HEK293 (cell line): ENCODE measurements around the gene EHMT1.
A peak's percentile ranks its signal among the peaks of the same experiment; 100 is the strongest.

Source experiments
- ATF2 ChIP-seq: fragments of 450-650 bp; formaldehyde crosslinking; IDR thresholded peaks from 2 replicates; pipeline ENCODE4 v1.5.1; 2016; ENCODE audit warnings: missing biosample characterization, missing genetic modification characterization, low read depth
- FEZF1 ChIP-seq: fragments of 450-650 bp; formaldehyde crosslinking; IDR thresholded peaks from 2 replicates; pipeline ENCODE4 v1.5.1; 2016; ENCODE audit warnings: missing biosample characterization, missing genetic modification characterization
- IKZF3 ChIP-seq: fragments of 450-650 bp; IDR thresholded peaks from 2 replicates; pipeline ENCODE4 v1.5.0; 2018; ENCODE audit warnings: missing biosample characterization, mild to moderate bottlenecking, missing genetic modification characterization, moderate library complexity
- KLF16 ChIP-seq: fragments of 450-650 bp; formaldehyde crosslinking; IDR thresholded peaks from 2 replicates; pipeline ENCODE4 v1.5.1; 2017; ENCODE audit warnings: missing biosample characterization, missing genetic modification characterization
- KLF9 ChIP-seq: fragments of 450-650 bp; formaldehyde crosslinking; IDR thresholded peaks from 2 replicates; pipeline ENCODE4 v1.5.1; 2016; ENCODE audit warnings: missing biosample characterization, missing genetic modification characterization, low read depth
- OVOL3 ChIP-seq: fragments of 450-650 bp; formaldehyde crosslinking; IDR thresholded peaks from 2 replicates; pipeline ENCODE4 v1.5.1; 2016; ENCODE audit warnings: missing biosample characterization, missing genetic modification characterization
- PBX3 ChIP-seq: sonication (generic); formaldehyde crosslinking; IDR thresholded peaks from 2 replicates; pipeline ENCODE4 v1.8.1; 2022; ENCODE audit warnings: mild to moderate bottlenecking, moderate library complexity, missing genetic modification reagents
- TCF7L2 ChIP-seq: IDR thresholded peaks from 2 replicates; pipeline ENCODE4 v1.6.1; 2011; ENCODE audit warnings: low read depth, mild to moderate bottlenecking, inconsistent platforms, low read length, moderate library complexity, borderline replicate concordance
- ZNF18 ChIP-seq: fragments of 450-650 bp; formaldehyde crosslinking; IDR thresholded peaks from 2 replicates; pipeline ENCODE4 v1.5.1; 2016; ENCODE audit warnings: missing biosample characterization, missing genetic modification characterization
- ZNF19 ChIP-seq: fragments of 450-650 bp; formaldehyde crosslinking; IDR thresholded peaks from 2 replicates; pipeline ENCODE4; 2016; ENCODE audit warnings: missing biosample characterization, missing genetic modification characterization, low read depth
- ZNF214 ChIP-seq: fragments of 450-650 bp; formaldehyde crosslinking; IDR thresholded peaks from 2 replicates; pipeline ENCODE4 v1.5.1; 2017; ENCODE audit warnings: missing biosample characterization, mild to moderate bottlenecking, missing genetic modification characterization, borderline replicate concordance
- ZNF391 ChIP-seq: fragments of 450-650 bp; formaldehyde crosslinking; IDR thresholded peaks from 2 replicates; pipeline ENCODE4 v1.5.1; 2016; ENCODE audit warnings: low read depth, missing biosample characterization, missing genetic modification characterization, borderline replicate concordance
- ZNF416 ChIP-seq: fragments of 450-650 bp; formaldehyde crosslinking; IDR thresholded peaks from 2 replicates; pipeline ENCODE4 v1.5.1; 2016; ENCODE audit warnings: missing biosample characterization, missing genetic modification characterization
- ZNF423 ChIP-seq: fragments of 450-650 bp; formaldehyde crosslinking; IDR thresholded peaks from 2 replicates; pipeline ENCODE4 v1.5.1; 2016; ENCODE audit warnings: missing biosample characterization, missing genetic modification characterization
- ZNF558 ChIP-seq: fragments of 450-650 bp; formaldehyde crosslinking; IDR thresholded peaks from 2 replicates; pipeline ENCODE4 v1.5.1; 2016; ENCODE audit warnings: missing biosample characterization, missing genetic modification characterization
- ZNF610 ChIP-seq: fragments of 450-650 bp; formaldehyde crosslinking; IDR thresholded peaks from 2 replicates; pipeline ENCODE4 v1.5.1; 2016; ENCODE audit warnings: missing biosample characterization, missing genetic modification characterization, borderline replicate concordance
- ZNF664 ChIP-seq: fragments of 450-650 bp; formaldehyde crosslinking; IDR thresholded peaks from 2 replicates; pipeline ENCODE4 v1.5.1; 2016; ENCODE audit warnings: missing biosample characterization, missing genetic modification characterization
- ZNF677 ChIP-seq: fragments of 450-650 bp; IDR thresholded peaks from 2 replicates; pipeline ENCODE4 v1.5.0; 2018; ENCODE audit warnings: missing biosample characterization, mild to moderate bottlenecking, missing genetic modification characterization, moderate library complexity
- ZSCAN18 ChIP-seq: fragments of 450-650 bp; formaldehyde crosslinking; IDR thresholded peaks from 2 replicates; pipeline ENCODE4 v1.5.1; 2016; ENCODE audit warnings: missing biosample characterization, missing genetic modification characterization
- TF ChIP-seq, protein P1 (sequence below): fragments of 450-650 bp; formaldehyde crosslinking; IDR thresholded peaks from 2 replicates; pipeline ENCODE4; 2016; ENCODE audit warnings: missing biosample characterization, missing genetic modification characterization
- TF ChIP-seq, protein P2 (sequence below): fragments of 450-650 bp; formaldehyde crosslinking; IDR thresholded peaks from 2 replicates; pipeline ENCODE4 v1.5.1; 2016; ENCODE audit warnings: missing biosample characterization, missing genetic modification characterization, borderline replicate concordance
- TF ChIP-seq, protein P3 (sequence below): IDR thresholded peaks from 2 replicates; pipeline ENCODE4 v1.6.1; 2011; ENCODE audit warnings: mild to moderate bottlenecking, low read depth, low read length, borderline replicate concordance
- TF ChIP-seq, protein P4 (sequence below): fragments of 450-650 bp; formaldehyde crosslinking; IDR thresholded peaks from 2 replicates; pipeline ENCODE4 v1.5.1; 2016; ENCODE audit warnings: missing biosample characterization, missing genetic modification characterization

Gene EHMT1

GRCh38 chr9:137740312-137740711, 121.5 kb downstream of the EHMT1 start (continued):
- TF ChIP-seq ZNF423 (tag by site-specific recombination) (no peak), TCF7L2 (no peak), ZNF18 (tag by site-specific recombination) (peak; percentile 100), ZNF214 (tag by site-specific recombination) (no peak), ZNF610 (tag by site-specific recombination) (no peak), ZNF391 (no peak), IKZF3 (tag by site-specific recombination) (peak; percentile 56; the same call in 1 of the 2 replicates), KLF16 (tag by site-specific recombination) (no peak), ZNF416 (tag by site-specific recombination) (no peak), ZNF677 (tag by site-specific recombination) (no peak), ATF2 (no peak), KLF9 (tag by site-specific recombination) (no peak), ZNF664 (tag by site-specific recombination) (no peak), ZSCAN18 (tag by site-specific recombination) (no peak), FEZF1 (tag by site-specific recombination) (peak; percentile 17; the same call in 1 of the 2 replicates), ZNF558 (tag by site-specific recombination) (0 out of 2 replicates have a peak, but pooled peaks have one; percentile 35), PBX3 (no peak), OVOL3 (tag by site-specific recombination) (no peak), ZNF19 (tag by site-specific recombination) (no peak)
- TF ChIP-seq, protein P1, sequence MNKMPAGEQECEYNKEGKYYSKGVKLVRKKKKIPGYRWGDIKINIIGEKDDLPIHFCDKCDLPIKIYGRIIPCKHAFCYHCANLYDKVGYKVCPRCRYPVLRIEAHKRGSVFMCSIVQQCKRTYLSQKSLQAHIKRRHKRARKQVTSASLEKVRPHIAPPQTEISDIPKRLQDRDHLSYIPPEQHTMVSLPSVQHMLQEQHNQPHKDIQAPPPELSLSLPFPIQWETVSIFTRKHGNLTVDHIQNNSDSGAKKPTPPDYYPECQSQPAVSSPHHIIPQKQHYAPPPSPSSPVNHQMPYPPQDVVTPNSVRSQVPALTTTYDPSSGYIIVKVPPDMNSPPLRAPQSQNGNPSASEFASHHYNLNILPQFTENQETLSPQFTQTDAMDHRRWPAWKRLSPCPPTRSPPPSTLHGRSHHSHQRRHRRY (tag by site-specific recombination): no peak
- TF ChIP-seq, protein P2, sequence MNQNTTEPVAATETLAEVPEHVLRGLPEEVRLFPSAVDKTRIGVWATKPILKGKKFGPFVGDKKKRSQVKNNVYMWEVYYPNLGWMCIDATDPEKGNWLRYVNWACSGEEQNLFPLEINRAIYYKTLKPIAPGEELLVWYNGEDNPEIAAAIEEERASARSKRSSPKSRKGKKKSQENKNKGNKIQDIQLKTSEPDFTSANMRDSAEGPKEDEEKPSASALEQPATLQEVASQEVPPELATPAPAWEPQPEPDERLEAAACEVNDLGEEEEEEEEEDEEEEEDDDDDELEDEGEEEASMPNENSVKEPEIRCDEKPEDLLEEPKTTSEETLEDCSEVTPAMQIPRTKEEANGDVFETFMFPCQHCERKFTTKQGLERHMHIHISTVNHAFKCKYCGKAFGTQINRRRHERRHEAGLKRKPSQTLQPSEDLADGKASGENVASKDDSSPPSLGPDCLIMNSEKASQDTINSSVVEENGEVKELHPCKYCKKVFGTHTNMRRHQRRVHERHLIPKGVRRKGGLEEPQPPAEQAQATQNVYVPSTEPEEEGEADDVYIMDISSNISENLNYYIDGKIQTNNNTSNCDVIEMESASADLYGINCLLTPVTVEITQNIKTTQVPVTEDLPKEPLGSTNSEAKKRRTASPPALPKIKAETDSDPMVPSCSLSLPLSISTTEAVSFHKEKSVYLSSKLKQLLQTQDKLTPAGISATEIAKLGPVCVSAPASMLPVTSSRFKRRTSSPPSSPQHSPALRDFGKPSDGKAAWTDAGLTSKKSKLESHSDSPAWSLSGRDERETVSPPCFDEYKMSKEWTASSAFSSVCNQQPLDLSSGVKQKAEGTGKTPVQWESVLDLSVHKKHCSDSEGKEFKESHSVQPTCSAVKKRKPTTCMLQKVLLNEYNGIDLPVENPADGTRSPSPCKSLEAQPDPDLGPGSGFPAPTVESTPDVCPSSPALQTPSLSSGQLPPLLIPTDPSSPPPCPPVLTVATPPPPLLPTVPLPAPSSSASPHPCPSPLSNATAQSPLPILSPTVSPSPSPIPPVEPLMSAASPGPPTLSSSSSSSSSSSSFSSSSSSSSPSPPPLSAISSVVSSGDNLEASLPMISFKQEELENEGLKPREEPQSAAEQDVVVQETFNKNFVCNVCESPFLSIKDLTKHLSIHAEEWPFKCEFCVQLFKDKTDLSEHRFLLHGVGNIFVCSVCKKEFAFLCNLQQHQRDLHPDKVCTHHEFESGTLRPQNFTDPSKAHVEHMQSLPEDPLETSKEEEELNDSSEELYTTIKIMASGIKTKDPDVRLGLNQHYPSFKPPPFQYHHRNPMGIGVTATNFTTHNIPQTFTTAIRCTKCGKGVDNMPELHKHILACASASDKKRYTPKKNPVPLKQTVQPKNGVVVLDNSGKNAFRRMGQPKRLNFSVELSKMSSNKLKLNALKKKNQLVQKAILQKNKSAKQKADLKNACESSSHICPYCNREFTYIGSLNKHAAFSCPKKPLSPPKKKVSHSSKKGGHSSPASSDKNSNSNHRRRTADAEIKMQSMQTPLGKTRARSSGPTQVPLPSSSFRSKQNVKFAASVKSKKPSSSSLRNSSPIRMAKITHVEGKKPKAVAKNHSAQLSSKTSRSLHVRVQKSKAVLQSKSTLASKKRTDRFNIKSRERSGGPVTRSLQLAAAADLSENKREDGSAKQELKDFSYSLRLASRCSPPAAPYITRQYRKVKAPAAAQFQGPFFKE (tag by site-specific recombination): no peak
- TF ChIP-seq, protein P3, sequence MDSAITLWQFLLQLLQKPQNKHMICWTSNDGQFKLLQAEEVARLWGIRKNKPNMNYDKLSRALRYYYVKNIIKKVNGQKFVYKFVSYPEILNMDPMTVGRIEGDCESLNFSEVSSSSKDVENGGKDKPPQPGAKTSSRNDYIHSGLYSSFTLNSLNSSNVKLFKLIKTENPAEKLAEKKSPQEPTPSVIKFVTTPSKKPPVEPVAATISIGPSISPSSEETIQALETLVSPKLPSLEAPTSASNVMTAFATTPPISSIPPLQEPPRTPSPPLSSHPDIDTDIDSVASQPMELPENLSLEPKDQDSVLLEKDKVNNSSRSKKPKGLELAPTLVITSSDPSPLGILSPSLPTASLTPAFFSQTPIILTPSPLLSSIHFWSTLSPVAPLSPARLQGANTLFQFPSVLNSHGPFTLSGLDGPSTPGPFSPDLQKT: no peak
- TF ChIP-seq, protein P4, sequence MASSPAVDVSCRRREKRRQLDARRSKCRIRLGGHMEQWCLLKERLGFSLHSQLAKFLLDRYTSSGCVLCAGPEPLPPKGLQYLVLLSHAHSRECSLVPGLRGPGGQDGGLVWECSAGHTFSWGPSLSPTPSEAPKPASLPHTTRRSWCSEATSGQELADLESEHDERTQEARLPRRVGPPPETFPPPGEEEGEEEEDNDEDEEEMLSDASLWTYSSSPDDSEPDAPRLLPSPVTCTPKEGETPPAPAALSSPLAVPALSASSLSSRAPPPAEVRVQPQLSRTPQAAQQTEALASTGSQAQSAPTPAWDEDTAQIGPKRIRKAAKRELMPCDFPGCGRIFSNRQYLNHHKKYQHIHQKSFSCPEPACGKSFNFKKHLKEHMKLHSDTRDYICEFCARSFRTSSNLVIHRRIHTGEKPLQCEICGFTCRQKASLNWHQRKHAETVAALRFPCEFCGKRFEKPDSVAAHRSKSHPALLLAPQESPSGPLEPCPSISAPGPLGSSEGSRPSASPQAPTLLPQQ (tag by site-specific recombination): no peak
